ENCODE measurements around the gene PDE6B. TPM values are rescaled to one million over a fixed set of nuclear protein-coding genes. Genes with fewer than 3 reads are reported as not detected.

PDE6B gene
- polyA plus RNA-seq, 1 donor from 2014 or later, result 3.2 TPM

- Histone ChIP-seq H4K20me1 (ENCODE audit: insufficient read depth) (no peaks in the 10 kb centered on the region), H2AFZ (ENCODE audit: low read depth, low read length) (no peak overlapping the region), H3K36me3 (ENCODE audit: insufficient read depth, low read length) (no peaks in the 10 kb centered on the region), H3K4me3 (ENCODE audit: low read length) (no peak overlapping the region), H3K4me2 (ENCODE audit: low read length) (no peak overlapping the region), H3K79me2 (replicated peaks; ENCODE audit: insufficient read depth, low read length) (no peaks in the 10 kb centered on the region), H3K27ac (ENCODE audit: low read length) (no peak overlapping the region), H3K9me3 (ENCODE audit: low read length) (no peaks in the 10 kb centered on the region), H3F3A (ENCODE audit: insufficient read depth, low read length, poor library complexity, severe bottlenecking) (no peaks in the 10 kb centered on the region), H3K9me2 (ENCODE audit: insufficient read depth, low read length) (no peaks in the 10 kb centered on the region), H3K27me3 (ENCODE audit: insufficient read depth, low read depth, low read length) (no peaks in the 10 kb centered on the region), H3K9ac (ENCODE audit: low read length) (no peak overlapping the region)
- no peak for TF ChIP-seq EP300 (conservative IDR thresholded peaks at IDR 0.05; ENCODE audit: poor library complexity, severe bottlenecking)
- no peak for TF ChIP-seq CTCF (IDR thresholded peaks at IDR 0.05; ENCODE audit: poor library complexity, severe bottlenecking)
- TF ChIP-seq SMC3 (conservative IDR thresholded peaks at IDR 0.05; ENCODE audit: poor library complexity), result no peak
- TF ChIP-seq MXI1 (conservative IDR thresholded peaks at IDR 0.05; ENCODE audit: poor library complexity, severe bottlenecking), result no peak
- TF ChIP-seq EZH2 (IDR thresholded peaks at IDR 0.05; ENCODE audit: borderline replicate concordance, insufficient read depth, low read length, poor library complexity, severe bottlenecking), result no peak
- no peak for TF ChIP-seq REST (IDR thresholded peaks at IDR 0.05; ENCODE audit: borderline replicate concordance)
- no peak for TF ChIP-seq TAF1 (IDR thresholded peaks at IDR 0.05; ENCODE audit: low read depth)
- TF ChIP-seq POLR2AphosphoS5 (IDR thresholded peaks at IDR 0.05), result no peak
- no peak for TF ChIP-seq RAD21 (conservative IDR thresholded peaks at IDR 0.05)
Observed at GRCh38 chr4:646460-646859, 21.1 kb downstream of the PDE6B start.

- no peaks in the 10 kb centered on the region for H4K20me1 ChIP-seq (ENCODE audit: insufficient read depth)
- H3K27me3 ChIP-seq (ENCODE audit: insufficient read depth, low read depth, low read length), result no peaks in the 10 kb centered on the region
- H3K79me2 ChIP-seq (replicated peaks; ENCODE audit: insufficient read depth, low read length), result no peaks in the 10 kb centered on the region
- no peak overlapping the region for H3K4me3 ChIP-seq (ENCODE audit: low read length)
- no peak overlapping the region for H3K4me2 ChIP-seq (ENCODE audit: low read length)
- no peak for TF ChIP-seq CTCF (IDR thresholded peaks at IDR 0.05; ENCODE audit: poor library complexity, severe bottlenecking)
- TF ChIP-seq TAF1 (IDR thresholded peaks at IDR 0.05; ENCODE audit: low read depth), result no peak
- TF ChIP-seq EZH2 (IDR thresholded peaks at IDR 0.05; ENCODE audit: borderline replicate concordance, insufficient read depth, low read length, poor library complexity, severe bottlenecking), result no peak
- no peak for TF ChIP-seq SMC3 (conservative IDR thresholded peaks at IDR 0.05; ENCODE audit: poor library complexity)
- no peak for TF ChIP-seq MXI1 (conservative IDR thresholded peaks at IDR 0.05; ENCODE audit: poor library complexity, severe bottlenecking)
- TF ChIP-seq POLR2AphosphoS5 (IDR thresholded peaks at IDR 0.05), result no peak
- no peaks in the 10 kb centered on the region for H3F3A ChIP-seq (ENCODE audit: insufficient read depth, low read length, poor library complexity, severe bottlenecking)
- H3K9me3 ChIP-seq (ENCODE audit: low read length), result no peaks in the 10 kb centered on the region
- H3K36me3 ChIP-seq (ENCODE audit: insufficient read depth, low read length), result no peaks in the 10 kb centered on the region
- no peak overlapping the region for H3K27ac ChIP-seq (ENCODE audit: low read length)
- H2AFZ ChIP-seq (ENCODE audit: low read depth, low read length), result no peak overlapping the region
- no peaks in the 10 kb centered on the region for H3K9me2 ChIP-seq (ENCODE audit: insufficient read depth, low read length)
- no peak overlapping the region for H3K9ac ChIP-seq (ENCODE audit: low read length)
Observed at GRCh38 chr4:647481-647880, 22.1 kb downstream of the PDE6B start.
